ENCODE data around the gene ZNF672.

ZNF672 gene

DNA sequence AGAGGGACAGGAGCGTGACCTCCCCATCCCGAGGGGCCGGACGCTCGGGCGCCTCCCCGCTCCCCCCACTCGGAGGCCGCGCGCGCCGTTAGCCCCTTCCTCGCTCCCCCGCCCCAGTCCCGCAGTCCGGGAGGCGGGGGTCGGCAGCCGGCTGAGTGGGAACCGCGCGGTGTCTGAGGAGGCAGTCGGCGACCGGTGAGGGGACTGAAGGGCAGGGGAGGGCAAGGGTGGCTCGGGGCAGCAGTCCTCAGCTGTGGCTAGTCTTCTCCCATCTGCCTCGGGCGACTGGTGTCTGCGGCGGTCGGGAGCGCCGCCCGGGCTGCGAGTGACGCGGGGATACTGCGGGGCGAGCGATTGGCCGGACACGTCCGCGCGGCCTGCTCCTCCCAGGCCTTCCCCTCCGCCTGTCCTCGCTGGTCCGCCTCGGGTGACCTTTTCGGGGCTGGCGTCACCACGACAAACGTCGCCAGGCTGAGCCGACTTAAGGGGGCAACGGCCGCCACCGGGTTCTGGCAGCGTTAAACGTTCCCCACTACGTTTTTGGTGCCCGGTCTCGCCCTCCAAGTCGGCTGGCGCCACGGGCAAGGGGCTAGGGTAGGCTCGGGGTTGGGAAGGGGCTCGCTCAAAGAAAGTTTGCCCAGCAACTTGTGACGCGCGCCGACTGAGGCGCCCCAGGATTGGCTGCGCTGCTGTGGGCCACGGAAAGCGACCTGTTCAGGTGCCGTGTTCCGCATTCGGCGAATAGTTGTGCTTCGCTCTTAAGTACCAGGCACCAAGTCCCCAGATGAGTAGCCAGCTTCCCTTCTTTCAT is 538 bp downstream of the ZNF672 start:
- peak overlapping the region; percentile 84 for H3K4me3 ChIP-seq (ENCODE audit: low read length)
- H3K36me3 ChIP-seq (ENCODE audit: insufficient read depth, low read length), result no peaks in the 10 kb centered on the region
- no peaks in the 10 kb centered on the region for H3K9me3 ChIP-seq (ENCODE audit: insufficient read depth, low read depth, low read length)
- H3K4me1 ChIP-seq (ENCODE audit: insufficient read depth, low read length), result peaks cover 6% of the 10 kb centered on the region; the same call in 1 of the 2 replicates
- under 1% methylated on average over 82 of the region's 82 CpGs for WGBS
- H3K9ac ChIP-seq (ENCODE audit: low read depth, low read length), result peak overlapping the region; percentile 84
- H3K27me3 ChIP-seq (ENCODE audit: insufficient read depth, low read length), result peaks cover 14% of the 10 kb centered on the region; the same call in 1 of the 2 replicates
- peak overlapping the region; percentile 79 for H3K27ac ChIP-seq (ENCODE audit: low read depth, low read length)

DNA sequence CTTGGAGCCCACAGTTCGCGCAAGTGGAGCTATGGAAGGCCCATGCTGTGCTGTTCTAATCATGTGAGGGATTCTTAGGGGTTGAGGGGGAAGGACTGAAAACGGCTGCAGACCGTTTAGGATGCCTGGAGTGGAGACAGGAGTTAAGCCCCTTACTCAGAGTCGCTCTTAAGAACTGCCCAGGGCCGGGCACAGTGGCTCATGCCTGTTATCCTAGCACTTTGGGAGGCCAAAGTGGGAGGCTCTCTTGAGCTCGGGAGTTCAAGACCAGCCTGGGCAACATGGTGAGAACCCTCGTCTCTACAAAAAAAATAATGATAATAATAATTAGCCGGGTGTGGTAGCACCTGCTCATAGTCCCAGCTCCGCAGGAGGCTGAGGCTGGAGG is 1.1 kb downstream of the ZNF672 start:
- 21% methylated on average over 9 of the region's 10 CpGs for WGBS
- Histone ChIP-seq H3K9me3 (ENCODE audit: insufficient read depth, low read depth, low read length) (no peaks in the 10 kb centered on the region), H3K9ac (ENCODE audit: low read depth, low read length) (peak overlapping the region; percentile 84; the same call in 1 of the 2 replicates), H3K4me3 (ENCODE audit: low read length) (peak overlapping the region; percentile 84), H3K27me3 (ENCODE audit: insufficient read depth, low read length) (peaks cover 9% of the 10 kb centered on the region; the same call in 1 of the 2 replicates), H3K4me1 (ENCODE audit: insufficient read depth, low read length) (peaks cover 6% of the 10 kb centered on the region; the same call in 1 of the 2 replicates), H3K27ac (ENCODE audit: low read depth, low read length) (peak overlapping the region; percentile 79; the same call in 1 of the 2 replicates), H3K36me3 (ENCODE audit: insufficient read depth, low read length) (no peaks in the 10 kb centered on the region; the same call in 1 of the 2 replicates)

DNA sequence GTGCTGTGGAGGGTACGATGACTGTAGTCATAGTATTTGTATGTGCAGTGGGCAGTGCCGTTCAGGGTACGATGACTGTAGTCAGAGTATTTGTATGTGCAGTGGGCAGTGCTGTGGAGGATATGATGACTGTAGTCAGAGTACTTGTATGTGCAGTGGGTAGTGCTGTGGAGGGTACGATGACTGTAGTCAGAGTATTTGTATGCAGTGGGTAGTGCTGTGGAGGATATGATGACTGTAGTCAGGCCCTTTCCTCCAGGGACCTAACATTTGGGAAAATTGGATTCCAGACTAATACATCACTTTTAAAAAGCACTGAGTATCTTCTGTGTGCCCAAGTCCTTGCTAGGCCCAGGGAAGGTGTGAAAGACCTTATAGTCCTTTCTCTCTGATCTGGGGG is 2.9 kb downstream of the ZNF672 start:
- Histone ChIP-seq H3K27ac (ENCODE audit: low read depth, low read length) (no peak overlapping the region), H3K9me3 (ENCODE audit: insufficient read depth, low read depth, low read length) (no peaks in the 10 kb centered on the region), H3K4me1 (ENCODE audit: insufficient read depth, low read length) (peaks cover 6% of the 10 kb centered on the region; the same call in 1 of the 2 replicates), H3K27me3 (ENCODE audit: insufficient read depth, low read length) (0 out of 2 replicates have a peak, but pooled peaks cover 3% of the 10 kb centered on the region), H3K36me3 (ENCODE audit: insufficient read depth, low read length) (peaks cover 18% of the 10 kb centered on the region), H3K9ac (ENCODE audit: low read depth, low read length) (no peak overlapping the region), H3K4me3 (ENCODE audit: low read length) (no peak overlapping the region)
- 96% methylated on average over 4 of the region's 4 CpGs for WGBS

DNA sequence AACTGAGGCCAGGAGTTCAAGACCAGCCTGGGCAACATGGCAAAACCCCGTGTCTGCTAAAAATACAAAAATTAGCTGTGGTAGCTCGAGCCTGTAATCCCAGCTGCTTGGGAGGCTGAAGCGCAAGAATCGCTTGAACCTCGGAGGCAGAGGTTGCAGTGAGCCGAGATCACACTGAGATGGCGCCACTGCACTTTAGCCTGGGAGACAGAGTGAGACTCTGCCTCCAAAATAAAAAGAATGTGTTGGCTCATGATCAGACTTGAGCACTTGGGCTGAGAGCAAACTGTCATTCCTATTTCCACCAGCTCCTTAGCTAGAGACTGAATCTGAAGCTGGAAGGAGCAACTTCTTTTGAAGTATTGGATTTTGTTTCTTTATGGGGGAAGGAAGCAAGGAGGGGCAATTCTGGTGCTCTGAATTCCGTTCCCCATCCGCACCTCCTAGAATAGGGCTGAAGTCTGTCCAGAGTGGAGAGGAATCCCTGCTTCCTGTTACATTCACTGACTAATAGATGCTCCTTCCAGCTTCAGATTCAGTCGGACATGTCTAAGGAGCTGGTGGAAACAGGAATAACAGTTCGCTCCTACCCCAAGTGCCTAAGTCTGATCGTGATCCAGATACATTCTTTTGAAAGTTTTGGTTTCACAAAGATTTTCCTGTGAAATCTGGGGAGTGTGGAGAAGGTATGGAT is 3.8 kb downstream of the ZNF672 start:
- Histone ChIP-seq H3K36me3 (ENCODE audit: insufficient read depth, low read length) (peaks cover 27% of the 10 kb centered on the region), H3K27me3 (ENCODE audit: insufficient read depth, low read length) (0 out of 2 replicates have a peak, but pooled peaks cover 1% of the 10 kb centered on the region), H3K4me1 (ENCODE audit: insufficient read depth, low read length) (peaks cover 6% of the 10 kb centered on the region; the same call in 1 of the 2 replicates), H3K9ac (ENCODE audit: low read depth, low read length) (no peak overlapping the region), H3K9me3 (ENCODE audit: insufficient read depth, low read depth, low read length) (no peaks in the 10 kb centered on the region), H3K4me3 (ENCODE audit: low read length) (no peak overlapping the region), H3K27ac (ENCODE audit: low read depth, low read length) (no peak overlapping the region)
- 71% methylated on average over 12 of the region's 12 CpGs for WGBS

DNA sequence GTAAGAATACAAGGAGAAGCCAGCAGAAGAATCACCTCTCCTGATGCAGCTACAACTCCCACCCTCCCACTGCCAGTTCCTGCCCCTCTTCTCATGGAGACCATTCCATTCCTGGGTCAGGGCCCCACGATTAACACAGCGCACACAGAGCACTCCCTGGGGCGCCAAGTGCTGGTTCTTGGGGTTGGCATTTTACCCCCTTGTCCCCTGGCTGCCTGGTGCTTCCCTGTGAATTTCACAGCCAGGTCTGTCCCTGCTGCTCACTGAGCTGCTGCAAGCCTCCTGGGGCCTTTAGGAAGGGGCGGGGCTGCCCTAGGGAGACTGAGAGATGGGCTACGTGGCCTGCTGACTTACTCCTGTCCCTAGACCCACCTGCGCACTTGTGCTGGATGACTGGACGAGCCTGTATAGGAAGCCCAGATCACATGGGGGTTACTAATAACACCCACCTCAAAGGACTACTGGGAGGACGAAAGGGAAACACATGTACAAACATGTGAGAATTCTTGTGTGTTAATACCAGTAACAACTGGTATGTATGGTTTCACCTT is 4.8 kb downstream of the ZNF672 start:
- 93% methylated on average over 8 of the region's 8 CpGs for WGBS
- Histone ChIP-seq H3K9ac (ENCODE audit: low read depth, low read length) (no peak overlapping the region), H3K9me3 (ENCODE audit: insufficient read depth, low read depth, low read length) (no peaks in the 10 kb centered on the region), H3K27ac (ENCODE audit: low read depth, low read length) (no peak overlapping the region), H3K27me3 (ENCODE audit: insufficient read depth, low read length) (no peaks in the 10 kb centered on the region), H3K36me3 (ENCODE audit: insufficient read depth, low read length) (peaks cover 35% of the 10 kb centered on the region), H3K4me1 (ENCODE audit: insufficient read depth, low read length) (no peaks in the 10 kb centered on the region), H3K4me3 (ENCODE audit: low read length) (no peak overlapping the region)

DNA sequence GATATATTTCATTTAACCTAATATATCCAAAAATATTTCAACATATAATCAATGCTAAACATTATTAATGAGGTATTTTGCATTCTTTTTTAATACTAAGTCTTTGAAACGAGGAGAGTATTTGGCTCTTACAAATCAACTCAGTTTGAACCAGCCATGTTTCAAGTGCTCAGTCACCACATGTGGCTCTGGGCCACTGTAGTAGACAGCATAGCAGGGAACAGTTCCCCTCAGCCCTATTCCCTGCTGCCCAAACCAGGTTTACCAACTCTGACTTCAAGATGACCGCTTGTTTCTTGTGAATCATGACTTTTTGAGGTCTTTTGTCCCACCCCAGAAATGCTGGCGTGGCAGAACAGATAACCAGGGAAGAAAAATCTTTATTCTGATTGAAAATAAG is 5.7 kb downstream of the ZNF672 start:
- no peaks in the 10 kb centered on the region for H3K27me3 ChIP-seq (ENCODE audit: insufficient read depth, low read length)
- WGBS, result 93% methylated on average over 3 of the region's 3 CpGs
- no peak overlapping the region for H3K27ac ChIP-seq (ENCODE audit: low read depth, low read length)
- no peak overlapping the region for H3K4me3 ChIP-seq (ENCODE audit: low read length)
- no peaks in the 10 kb centered on the region for H3K4me1 ChIP-seq (ENCODE audit: insufficient read depth, low read length)
- H3K9ac ChIP-seq (ENCODE audit: low read depth, low read length), result no peak overlapping the region
- H3K9me3 ChIP-seq (ENCODE audit: insufficient read depth, low read depth, low read length), result no peaks in the 10 kb centered on the region
- peaks cover 44% of the 10 kb centered on the region for H3K36me3 ChIP-seq (ENCODE audit: insufficient read depth, low read length)

DNA sequence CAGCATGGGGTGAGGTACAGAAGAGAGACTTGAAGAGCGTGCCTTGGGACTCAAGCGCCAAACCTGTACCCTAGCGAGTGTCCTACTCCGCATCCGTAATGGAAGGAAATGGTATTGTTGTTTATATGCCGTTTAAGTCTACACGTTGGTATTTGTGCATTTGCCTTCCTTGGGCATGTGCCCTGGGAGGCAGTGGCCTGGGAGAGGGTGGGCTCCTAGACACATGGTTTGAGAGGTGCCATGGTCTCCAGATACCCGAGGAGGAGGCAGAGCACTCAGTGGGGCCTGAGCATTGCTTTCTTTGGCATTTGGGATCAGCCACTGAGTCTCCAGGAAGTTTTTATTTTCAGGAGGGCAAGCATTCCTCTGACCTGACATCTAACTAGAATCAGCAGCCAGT is 6.5 kb downstream of the ZNF672 start:
- WGBS, result 96% methylated on average over 8 of the region's 8 CpGs
- H3K36me3 ChIP-seq (ENCODE audit: insufficient read depth, low read length), result peaks cover 52% of the 10 kb centered on the region
- H3K9ac ChIP-seq (ENCODE audit: low read depth, low read length), result no peak overlapping the region

DNA sequence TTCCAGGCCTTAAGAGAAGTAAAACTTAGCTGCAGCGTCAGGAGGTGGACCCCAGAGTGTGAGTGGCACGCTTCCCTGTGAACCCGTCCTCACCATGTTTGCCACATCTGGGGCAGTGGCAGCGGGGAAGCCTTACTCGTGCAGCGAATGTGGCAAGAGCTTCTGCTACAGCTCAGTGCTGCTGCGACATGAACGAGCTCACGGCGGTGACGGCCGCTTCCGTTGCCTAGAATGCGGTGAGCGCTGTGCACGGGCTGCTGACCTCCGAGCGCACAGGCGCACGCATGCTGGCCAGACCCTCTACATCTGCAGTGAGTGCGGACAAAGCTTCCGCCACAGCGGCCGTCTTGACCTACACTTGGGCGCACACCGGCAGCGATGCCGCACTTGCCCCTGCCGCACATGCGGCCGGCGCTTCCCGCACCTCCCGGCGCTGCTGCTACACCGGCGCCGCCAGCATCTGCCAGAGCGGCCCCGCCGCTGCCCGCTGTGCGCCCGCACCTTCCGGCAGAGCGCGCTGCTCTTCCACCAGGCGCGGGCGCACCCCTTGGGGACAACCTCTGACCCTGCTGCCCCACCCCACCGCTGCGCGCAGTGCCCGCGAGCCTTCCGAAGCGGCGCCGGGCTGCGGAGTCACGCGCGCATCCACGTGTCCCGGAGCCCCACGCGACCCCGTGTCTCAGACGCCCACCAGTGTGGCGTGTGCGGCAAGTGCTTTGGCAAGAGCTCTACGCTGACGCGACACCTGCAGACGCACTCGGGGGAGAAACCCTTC is 9.3 kb downstream of the ZNF672 start:
- Histone ChIP-seq H3K9ac (ENCODE audit: low read depth, low read length) (no peak overlapping the region), H3K4me1 (ENCODE audit: insufficient read depth, low read length) (no peaks in the 10 kb centered on the region), H3K9me3 (ENCODE audit: insufficient read depth, low read depth, low read length) (no peaks in the 10 kb centered on the region), H3K27me3 (ENCODE audit: insufficient read depth, low read length) (no peaks in the 10 kb centered on the region), H3K4me3 (ENCODE audit: low read length) (no peak overlapping the region), H3K36me3 (ENCODE audit: insufficient read depth, low read length) (peaks cover 77% of the 10 kb centered on the region), H3K27ac (ENCODE audit: low read depth, low read length) (no peak overlapping the region)
- 97% methylated on average over 76 of the region's 76 CpGs for WGBS

More for the DNA sequence above, 6.5 kb downstream of the ZNF672 start:
- H3K27me3 ChIP-seq (ENCODE audit: insufficient read depth, low read length), result no peaks in the 10 kb centered on the region
- no peaks in the 10 kb centered on the region for H3K9me3 ChIP-seq (ENCODE audit: insufficient read depth, low read depth, low read length)
- no peak overlapping the region for H3K4me3 ChIP-seq (ENCODE audit: low read length)
- no peak overlapping the region for H3K27ac ChIP-seq (ENCODE audit: low read depth, low read length)
- no peaks in the 10 kb centered on the region for H3K4me1 ChIP-seq (ENCODE audit: insufficient read depth, low read length)

DNA sequence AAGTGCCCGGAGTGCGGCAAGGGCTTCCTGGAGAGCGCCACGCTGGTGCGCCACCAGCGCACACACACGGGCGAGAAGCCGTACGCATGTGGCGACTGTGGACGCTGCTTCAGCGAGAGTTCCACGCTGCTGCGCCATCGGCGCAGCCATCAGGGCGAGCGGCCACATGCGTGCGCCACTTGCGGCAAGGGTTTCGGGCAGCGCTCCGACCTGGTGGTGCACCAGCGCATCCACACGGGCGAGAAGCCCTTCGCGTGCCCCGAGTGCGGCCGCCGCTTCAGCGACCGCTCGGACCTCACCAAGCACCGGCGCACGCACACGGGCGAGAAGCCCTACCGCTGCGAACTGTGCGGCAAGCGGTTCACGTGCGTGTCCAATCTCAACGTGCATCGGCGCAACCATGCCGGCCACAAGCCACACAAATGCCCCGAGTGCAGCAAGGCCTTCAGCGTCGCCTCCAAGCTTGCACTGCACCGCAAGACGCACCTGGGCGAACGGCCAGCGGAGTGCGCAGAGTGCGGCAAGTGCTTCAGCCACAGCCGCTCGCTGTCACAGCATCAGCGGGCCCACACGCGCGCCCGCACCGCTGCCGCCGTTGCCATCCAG is 10.0 kb downstream of the ZNF672 start:
- WGBS, result 97% methylated on average over 72 of the region's 72 CpGs
- Histone ChIP-seq H3K9ac (ENCODE audit: low read depth, low read length) (no peak overlapping the region), H3K27ac (ENCODE audit: low read depth, low read length) (no peak overlapping the region), H3K36me3 (ENCODE audit: insufficient read depth, low read length) (peaks cover 84% of the 10 kb centered on the region), H3K4me1 (ENCODE audit: insufficient read depth, low read length) (no peaks in the 10 kb centered on the region), H3K9me3 (ENCODE audit: insufficient read depth, low read depth, low read length) (no peaks in the 10 kb centered on the region), H3K4me3 (ENCODE audit: low read length) (no peak overlapping the region), H3K27me3 (ENCODE audit: insufficient read depth, low read length) (no peaks in the 10 kb centered on the region)

DNA sequence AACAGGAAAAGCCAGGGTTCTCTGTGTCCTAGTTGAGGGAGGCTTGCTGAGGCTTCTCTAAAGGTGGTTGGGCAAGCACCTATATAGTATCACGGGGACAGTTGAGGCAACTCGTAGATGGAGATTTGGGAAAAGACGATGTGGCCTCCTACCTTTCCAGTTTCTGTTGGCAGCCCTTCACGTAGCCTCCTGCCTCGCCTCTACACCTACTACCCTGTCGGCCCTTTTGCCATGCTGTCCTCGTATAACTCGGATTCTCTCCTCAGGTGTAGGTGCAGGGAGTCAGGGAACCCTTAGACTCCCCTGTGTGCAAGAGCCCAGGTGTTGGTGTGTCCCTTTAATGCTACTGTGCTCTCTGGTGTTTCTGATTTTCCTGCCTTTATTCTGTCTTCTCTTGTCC is 10.6 kb downstream of the ZNF672 start:
- Histone ChIP-seq H3K36me3 (ENCODE audit: insufficient read depth, low read length) (peaks cover 89% of the 10 kb centered on the region), H3K27ac (ENCODE audit: low read depth, low read length) (no peak overlapping the region), H3K9ac (ENCODE audit: low read depth, low read length) (no peak overlapping the region), H3K4me1 (ENCODE audit: insufficient read depth, low read length) (no peaks in the 10 kb centered on the region), H3K9me3 (ENCODE audit: insufficient read depth, low read depth, low read length) (no peaks in the 10 kb centered on the region), H3K4me3 (ENCODE audit: low read length) (no peak overlapping the region), H3K27me3 (ENCODE audit: insufficient read depth, low read length) (no peaks in the 10 kb centered on the region)
- WGBS, result 91% methylated on average over 8 of the region's 8 CpGs
